HG02571 (cell line): ENCODE results near the gene PUS10.
A peak's percentile ranks its signal among the peaks of the same experiment; 100 is the strongest.
"Not testable (repeated sequence)": the region's sequence is repeated elsewhere in the genome, so short reads cannot be mapped to it uniquely, and the experiment has no call there.

ENCODE experiments used
- ATAC-seq: cut with Tn5 transposase; IDR thresholded peaks from one replicate; pipeline ENCODE4 v1.9.1; 2021; ENCODE audit warnings: mild to moderate bottlenecking, moderate library complexity; ENCODE audit not compliant: unreplicated experiment

Gene PUS10

GRCh38 chr2:61017556-61018317 lies at the start of gene PUS10, which contains the start of gene PEX13:
PUS10 (minus strand) TSS chr2:61018255; CDS start chr2:61011890, 6,365 bp downstream.
PEX13 (plus strand) TSS chr2:61017720; CDS start chr2:61017760, 40 bp downstream.
- ATAC-seq = peak; percentile 83

- ATAC-seq = peak; percentile 98
These were observed 48.0 kb upstream of the PUS10 start, which contains the start of gene SANBR for GRCh38 chr2:61065714-61066709. SANBR (plus strand) TSS chr2:61065871; CDS start chr2:61070351, 4,480 bp downstream.

- ATAC-seq = no peak
These were observed 41.3 kb upstream of the PUS10 start for GRCh38 chr2:61059382-61059781.

GRCh38 chr2:61057562-61057961 lies 39.5 kb upstream of the PUS10 start:
- ATAC-seq = no peak

- no peak for ATAC-seq
These were observed 37.5 kb upstream of the PUS10 start for GRCh38 chr2:61055557-61055956.

- no peak for ATAC-seq
These were observed 27.9 kb upstream of the PUS10 start for GRCh38 chr2:61045999-61046398.

- no peak for ATAC-seq
These were observed 27.2 kb upstream of the PUS10 start for GRCh38 chr2:61045226-61045625.

- no peak for ATAC-seq
These were observed 26.6 kb upstream of the PUS10 start for GRCh38 chr2:61044636-61045035.

- ATAC-seq = no peak
These were observed 24.8 kb upstream of the PUS10 start for GRCh38 chr2:61042807-61043206.

- not testable (repeated sequence) for ATAC-seq
These were observed 18.6 kb upstream of the PUS10 start for GRCh38 chr2:61036643-61037042.

GRCh38 chr2:61034592-61034991 lies 16.5 kb upstream of the PUS10 start:
- ATAC-seq = not testable (repeated sequence)

GRCh38 chr2:61029533-61029932 lies 11.5 kb upstream of the PUS10 start:
- ATAC-seq = no peak

- ATAC-seq = no peak
These were observed 5.6 kb upstream of the PUS10 start for GRCh38 chr2:61023670-61024069.

- no peak for ATAC-seq
These were observed 3.2 kb upstream of the PUS10 start for GRCh38 chr2:61021228-61021660.

GRCh38 chr2:61018798-61019197 lies 743 bp upstream of the PUS10 start:
- ATAC-seq = no peak

GRCh38 chr2:61018318-61018755 lies 282 bp upstream of the PUS10 start:
- no peak for ATAC-seq

GRCh38 chr2:61017003-61017555 lies 976 bp downstream of the PUS10 start:
- peak; percentile 58 for ATAC-seq

GRCh38 chr2:61016392-61017002 lies 1.6 kb downstream of the PUS10 start:
- ATAC-seq = peak; percentile 13

GRCh38 chr2:61015976-61016375 lies 2.1 kb downstream of the PUS10 start:
- no peak for ATAC-seq

- ATAC-seq = no peak
These were observed 3.3 kb downstream of the PUS10 start for GRCh38 chr2:61014763-61015162.

- no peak for ATAC-seq
These were observed 4.7 kb downstream of the PUS10 start for GRCh38 chr2:61013382-61013781.
